HepG2 (cell line): ENCODE results near the gene MRPS10. TPM values are rescaled to one million over a fixed set of nuclear protein-coding genes. Genes with fewer than 3 reads are reported as not detected.

ENCODE experiments used
- ATAC-seq: fragments of 200-7000 bp; cut with Tn5 transposase; 3 replicates; pipeline ENCODE4 v1.9.1; 2020; ENCODE audit warnings: mild to moderate bottlenecking, moderate library complexity
- BruUV-seq: library from RNA; stranded (reverse); fragments of 400-500 nt; replicated peaks from 2 replicates; lab custom pipeline; 2021; lab: Mats Ljungman, UMichigan
- CTCF ChIA-PET: fragments of 300-600 bp; formaldehyde crosslinking; extraction: SDS; loops from one replicate; lab custom pipeline; 2021; ENCODE audit warnings: low total read pairs, inconsistent platforms, low intra/inter-chr PET ratio; lab: Yijun Ruan, JAX
- POLR2A ChIA-PET: fragments of 350-600 bp; sonication (Branson Sonifier 250); formaldehyde crosslinking; loops from one replicate; lab custom pipeline; 2020; ENCODE audit warnings: antibody characterized with exemption, inconsistent platforms; lab: Yijun Ruan, JAX
- DNase-seq: peaks from one replicate; pipeline ENCODE4 v3.0.0-alpha.2; 2015; ENCODE audit warnings: low spot score
- FAIRE-seq: peaks from 3 replicates; lab custom pipeline; 2011; peaks lifted over from hg19 to GRCh38; lab: Jason Lieb, UNC
- H2AFZ ChIP-seq: one replicate; pipeline ENCODE4 v1.6.1; 2011; ENCODE audit warnings: low read length, inconsistent platforms
- H3K27ac ChIP-seq: fragments of 300-600 bp; 3 replicates; pipeline ENCODE4 v1.8.0; 2011; ENCODE audit warnings: mixed run types, mild to moderate bottlenecking, mixed read lengths, low read length, inconsistent platforms; ENCODE audit not compliant: insufficient read depth; ENCODE audit errors: extremely low read length
- H3K27me3 ChIP-seq, 2 experiments: fragments of 200-600 bp in 1 of 2; 2 replicates in 1 of 2; 3 replicates in 1 of 2; pipeline versions ENCODE4 v1.6.0 to v1.8.0; 2011; ENCODE audit warnings: low read length in 2 of 2, mild to moderate bottlenecking in 2 of 2, moderate library complexity in 2 of 2, inconsistent platforms in 1 of 2; ENCODE audit not compliant: insufficient read depth in 2 of 2, control insufficient read depth in 1 of 2
- H3K36me3 ChIP-seq, 2 experiments: fragments of 200-600 bp in 1 of 2; replicated peaks in 1 of 2; 2 replicates in 1 of 2; 3 replicates in 1 of 2; pipeline versions ENCODE4 v1.5.1 to v1.8.0; 2011; ENCODE audit warnings: low read length in 2 of 2, inconsistent platforms in 1 of 2; ENCODE audit not compliant: insufficient read depth in 2 of 2, control insufficient read depth in 1 of 2
- H3K4me1 ChIP-seq: 2 replicates; pipeline ENCODE4 v1.5.1; 2012; ENCODE audit warnings: low read length, inconsistent platforms; ENCODE audit not compliant: insufficient read depth
- H3K4me2 ChIP-seq: 2 replicates; pipeline ENCODE4 v1.6.0; 2011; ENCODE audit warnings: low read depth, low read length, inconsistent platforms
- H3K4me3 ChIP-seq, 3 experiments: fragments of 200-600 bp in 1 of 3; sonication (generic), shearing (Covaris generic) in 1 of 3; replicated peaks in 1 of 3; 2 replicates each; pipeline ENCODE4 v1.5.1; 2011 to 2016; ENCODE audit warnings: low read length in 3 of 3, inconsistent platforms in 2 of 3, low read depth in 2 of 3, mild to moderate bottlenecking in 2 of 3, control low read depth in 1 of 3, mixed read lengths in 1 of 3; ENCODE audit not compliant: insufficient read depth in 1 of 3
- H3K79me2 ChIP-seq: one replicate; pipeline ENCODE4 v1.6.1; 2011; ENCODE audit warnings: low read length, inconsistent platforms; ENCODE audit not compliant: insufficient read depth
- H3K9ac ChIP-seq: 2 replicates; pipeline ENCODE4 v1.6.0; 2011; ENCODE audit warnings: mild to moderate bottlenecking, low read depth, low read length, inconsistent platforms; ENCODE audit not compliant: insufficient read depth
- H3K9me3 ChIP-seq: 2 replicates; pipeline ENCODE4 v1.5.1; 2012; ENCODE audit warnings: mild to moderate bottlenecking, low read length
- H4K20me1 ChIP-seq: 2 replicates; pipeline ENCODE4 v1.6.0; 2011; ENCODE audit warnings: inconsistent platforms, mild to moderate bottlenecking, low read length, moderate library complexity; ENCODE audit not compliant: insufficient read depth
- CHD4 ChIP-seq: fragments of 200-600 bp; sonication (generic); IDR thresholded peaks from 2 replicates; pipeline ENCODE4 v1.7.0; 2017; ENCODE audit warnings: mild to moderate bottlenecking, low read length, borderline replicate concordance
- FOXA3 ChIP-seq: IDR thresholded peaks from 2 replicates; pipeline ENCODE4 v1.6.1; 2016; ENCODE audit warnings: missing genetic modification reagents, missing compliant biosample characterization
- JDP2 ChIP-seq: sonication (generic); formaldehyde crosslinking; IDR thresholded peaks from 2 replicates; pipeline ENCODE4 v1.8.1; 2022; ENCODE audit warnings: missing genetic modification reagents, borderline replicate concordance
- MEF2D ChIP-seq: sonication (generic); formaldehyde crosslinking; IDR thresholded peaks from 2 replicates; pipeline ENCODE4 v1.5.1; 2020; ENCODE audit warnings: mild to moderate bottlenecking, missing genetic modification reagents
- MTA1 ChIP-seq: sonication (generic); formaldehyde crosslinking; IDR thresholded peaks from 2 replicates; pipeline ENCODE4 v1.4.0; 2020; ENCODE audit warnings: missing genetic modification reagents, mild to moderate bottlenecking, borderline replicate concordance
- NPAS2 ChIP-seq: sonication (generic); formaldehyde crosslinking; IDR thresholded peaks from 2 replicates; pipeline ENCODE4 v1.8.0; 2022; ENCODE audit warnings: mild to moderate bottlenecking, missing genetic modification reagents, borderline replicate concordance
- NR2F6 ChIP-seq, 2 experiments: IDR thresholded peaks; 2 replicates each; pipeline ENCODE4 v1.6.1; 2016; ENCODE audit warnings: antibody characterized with exemption in 1 of 2, mild to moderate bottlenecking in 1 of 2
- PAXIP1 ChIP-seq: sonication (generic); formaldehyde crosslinking; conservative IDR thresholded peaks from 2 replicates; pipeline ENCODE4 v1.4.0; 2020; ENCODE audit warnings: mild to moderate bottlenecking, missing genetic modification reagents, moderate library complexity
- SAFB2 ChIP-seq: sonication (generic); formaldehyde crosslinking; IDR thresholded peaks from 2 replicates; pipeline ENCODE4 v1.5.1; 2020; ENCODE audit warnings: missing genetic modification reagents, low read depth, mild to moderate bottlenecking, borderline replicate concordance
- ZNF572 ChIP-seq: sonication (generic); formaldehyde crosslinking; IDR thresholded peaks from 2 replicates; pipeline ENCODE4 v1.5.1; 2020; ENCODE audit warnings: mild to moderate bottlenecking, missing genetic modification reagents
- ZNF598 ChIP-seq: sonication (generic); formaldehyde crosslinking; IDR thresholded peaks from 2 replicates; pipeline ENCODE4 v1.5.1; 2020; ENCODE audit warnings: mild to moderate bottlenecking, missing genetic modification reagents, borderline replicate concordance
- ZNF687 ChIP-seq: sonication (generic); formaldehyde crosslinking; IDR thresholded peaks from 2 replicates; pipeline ENCODE4 v1.5.1; 2020; ENCODE audit warnings: mild to moderate bottlenecking, missing genetic modification reagents, moderate library complexity
- ZNF713 ChIP-seq: sonication (generic); formaldehyde crosslinking; IDR thresholded peaks from 2 replicates; pipeline ENCODE4 v1.4.0; 2020; ENCODE audit warnings: mild to moderate bottlenecking, missing genetic modification reagents
- ZNF724P ChIP-seq: sonication (generic); formaldehyde crosslinking; IDR thresholded peaks from 2 replicates; pipeline ENCODE4 v1.8.0; 2022; ENCODE audit warnings: missing genetic modification reagents, borderline replicate concordance
- ZNF773 ChIP-seq: sonication (generic); formaldehyde crosslinking; IDR thresholded peaks from 2 replicates; pipeline ENCODE4 v1.4.0; 2020; ENCODE audit warnings: missing genetic modification reagents, borderline replicate concordance
- WGBS: methylation state at CpG from one replicate; pipeline ENCODE4 v1.1.6; 2017; ENCODE audit warnings: low lambda C conversion rate; 5-methylcytosine and 5-hydroxymethylcytosine counted together
- in situ Hi-C: cut with HindIII; loops from 2 replicates; pipeline ENCODE4 v1.10.0; 2017; ENCODE audit warnings: low pct_unique_long_range_greater_than_20kb; ENCODE audit not compliant: extremely low pct_ligation_motif_present
- intact Hi-C: fragments of 100-400 bp; cut with micrococcal nuclease; formaldehyde crosslinking; loops from one replicate; pipeline ENCODE4 v1.10.0; 2022; ENCODE audit not compliant: unreplicated experiment
- polyA plus RNA-seq, 8 experiments: library from polyadenylated mRNA; depleted of rRNA in 3 of 8; stranded (reverse) in 7 of 8; unstranded in 1 of 8; fragments of >200 nt; fragmentation: Illumina TruSeq in 4 of 8; extraction: Trizol in 4 of 8; gene quantifications; 2 replicates each; pipeline versions ENCODE4 v1.2.1 to v1.2.3, GENCODE V29; 2011 to 2016; ENCODE audit warnings: low read depth in 4 of 8, missing spikeins in 1 of 8, mixed read lengths in 1 of 8; ENCODE audit not compliant: insufficient read depth in 1 of 8
- total RNA-seq, 5 experiments: library from RNA; depleted of rRNA; stranded (reverse); fragments of >200 nt; fragmentation: Illumina TruSeq; extraction: Trizol; gene quantifications; 2 replicates each; pipeline ENCODE4 v1.2.3, GENCODE V29; 2016; ENCODE audit warnings: low read depth in 1 of 5

The MRPS10 gene
- total and polyA plus RNA-seq, 2 of the 13 experiments (the other 11 are each of a cell fraction or from before 2014, with no cell fraction given) = 31.7 to 54.6 TPM

- Histone ChIP-seq H3K9ac (no peak overlapping the region), H3K4me1 (peaks cover 11% of the 10 kb centered on the region), H3K4me2 (peak overlapping the region; percentile 28), H3K79me2 (no peaks in the 10 kb centered on the region), H3K36me3 (no peaks in the 10 kb centered on the region), H3K9me3 (no peaks in the 10 kb centered on the region), H3K4me3 (no peak overlapping the region), H4K20me1 (no peaks in the 10 kb centered on the region), H2AFZ (no peak overlapping the region), H3K27ac (no peak overlapping the region), H3K27me3 (peaks cover 0 to 22% of the 10 kb centered on the region in 2 experiments; a peak in 2 of 5 replicates)
- intact Hi-C loops = no loop called here
- in situ Hi-C loops = no loop called here
- BruUV-seq = no TSS peak
- WGBS = 10% methylated on average over 8 of the region's 9 CpGs
- DNase-seq (peak; percentile 42), ATAC-seq (peak; percentile 81), FAIRE-seq (peak; percentile 67)
- CTCF ChIA-PET = no interaction called here
- POLR2A ChIA-PET = no interaction called here
- TF ChIP-seq ZNF773 (CRISPR knock-in tag) = no peak
- no peak for TF ChIP-seq NR2F6 (IDR thresholded peaks at IDR 0.05)
- TF ChIP-seq NR2F6 (CRISPR knock-in tag; IDR thresholded peaks at IDR 0.05) = peak; percentile 30; the same call in 1 of the 2 replicates
- TF ChIP-seq ZNF598 = peak; percentile 59; the same call in 1 of the 2 replicates
- TF ChIP-seq PAXIP1 (CRISPR knock-in tag) = 0 out of 2 replicates have a peak, but pooled peaks have one; percentile 36
- TF ChIP-seq ZNF724P (CRISPR knock-in tag) = 0 out of 2 replicates have a peak, but pooled peaks have one; percentile 15
- TF ChIP-seq ZNF572 (CRISPR knock-in tag) = 0 out of 2 replicates have a peak, but pooled peaks have one; percentile 49
- no peak for TF ChIP-seq MEF2D
- TF ChIP-seq CHD4 = no peak
- no peak for TF ChIP-seq SAFB2 (CRISPR knock-in tag)
- 0 out of 2 replicates have a peak, but pooled peaks have one; percentile 16 for TF ChIP-seq FOXA3 (CRISPR knock-in tag)
- TF ChIP-seq MTA1 (CRISPR knock-in tag) = no peak
- TF ChIP-seq ZNF687 (CRISPR knock-in tag) = peak; percentile 39; the same call in 1 of the 2 replicates
- TF ChIP-seq NPAS2 = no peak
- no peak for TF ChIP-seq JDP2 (CRISPR knock-in tag)
- no peak for TF ChIP-seq ZNF713 (CRISPR knock-in tag)
These were observed 34.4 kb upstream of the MRPS10 start for GRCh38 chr6:42251911-42252637.
